PFSK-1 (cell line): ENCODE results near the gene BPIFA3.

ENCODE experiments used
- FOXP2 ChIP-seq: optimal IDR thresholded peaks from 2 replicates; pipeline ENCODE3; 2011; ENCODE audit warnings: borderline replicate concordance, control low read depth, inconsistent platforms; ENCODE audit not compliant: insufficient read depth; ENCODE audit errors: extremely low read length, extremely low read depth
- POLR2AphosphoS5 ChIP-seq: IDR thresholded peaks from 2 replicates; pipeline ENCODE4 v1.6.1; 2012; ENCODE audit warnings: low read depth, mild to moderate bottlenecking, control low read depth, low read length, moderate library complexity
- SIN3A ChIP-seq: IDR thresholded peaks from 2 replicates; pipeline ENCODE4 v1.6.1; 2012; ENCODE audit warnings: mild to moderate bottlenecking, low read length, moderate library complexity, borderline replicate concordance; ENCODE audit not compliant: insufficient read depth
- TAF1 ChIP-seq: IDR thresholded peaks from 2 replicates; pipeline ENCODE4 v1.6.1; 2012; ENCODE audit warnings: low read length, control low read depth, borderline replicate concordance; ENCODE audit not compliant: insufficient read depth
- TF ChIP-seq, protein P1 (sequence below), 2 experiments: IDR thresholded peaks; 2 replicates each; pipeline versions ENCODE4 v1.6.1 to v1.8.0; 2011 to 2012; ENCODE audit warnings: low read depth in 2 of 2, low read length in 2 of 2, control low read depth in 1 of 2, inconsistent platforms in 1 of 2, mild to moderate bottlenecking in 1 of 2, moderate library complexity in 1 of 2; ENCODE audit not compliant: insufficient read depth in 1 of 2

DNA sequence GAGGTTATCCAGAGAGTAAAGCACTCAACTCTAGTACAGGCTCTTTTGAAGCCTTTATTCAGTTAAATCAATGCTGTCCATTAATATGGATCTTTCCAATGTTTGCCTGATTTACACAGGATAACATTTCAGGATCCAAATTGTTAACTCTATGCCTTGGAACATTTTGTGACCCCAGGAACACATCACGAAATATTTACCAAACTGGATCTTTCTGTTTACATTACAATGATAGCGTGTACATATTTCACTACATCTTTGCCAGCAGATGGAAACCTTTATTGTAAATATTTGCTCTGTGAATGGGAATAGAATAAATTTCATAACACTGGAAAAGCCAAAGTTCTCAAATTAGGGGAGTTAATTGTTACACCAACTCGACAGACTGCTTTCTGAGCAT is 25.7 kb upstream of the BPIFA3 start:
- TF ChIP-seq POLR2AphosphoS5 (no peak), TAF1 (no peak), SIN3A (no peak), FOXP2 (no peak)
- TF ChIP-seq, protein P1, sequence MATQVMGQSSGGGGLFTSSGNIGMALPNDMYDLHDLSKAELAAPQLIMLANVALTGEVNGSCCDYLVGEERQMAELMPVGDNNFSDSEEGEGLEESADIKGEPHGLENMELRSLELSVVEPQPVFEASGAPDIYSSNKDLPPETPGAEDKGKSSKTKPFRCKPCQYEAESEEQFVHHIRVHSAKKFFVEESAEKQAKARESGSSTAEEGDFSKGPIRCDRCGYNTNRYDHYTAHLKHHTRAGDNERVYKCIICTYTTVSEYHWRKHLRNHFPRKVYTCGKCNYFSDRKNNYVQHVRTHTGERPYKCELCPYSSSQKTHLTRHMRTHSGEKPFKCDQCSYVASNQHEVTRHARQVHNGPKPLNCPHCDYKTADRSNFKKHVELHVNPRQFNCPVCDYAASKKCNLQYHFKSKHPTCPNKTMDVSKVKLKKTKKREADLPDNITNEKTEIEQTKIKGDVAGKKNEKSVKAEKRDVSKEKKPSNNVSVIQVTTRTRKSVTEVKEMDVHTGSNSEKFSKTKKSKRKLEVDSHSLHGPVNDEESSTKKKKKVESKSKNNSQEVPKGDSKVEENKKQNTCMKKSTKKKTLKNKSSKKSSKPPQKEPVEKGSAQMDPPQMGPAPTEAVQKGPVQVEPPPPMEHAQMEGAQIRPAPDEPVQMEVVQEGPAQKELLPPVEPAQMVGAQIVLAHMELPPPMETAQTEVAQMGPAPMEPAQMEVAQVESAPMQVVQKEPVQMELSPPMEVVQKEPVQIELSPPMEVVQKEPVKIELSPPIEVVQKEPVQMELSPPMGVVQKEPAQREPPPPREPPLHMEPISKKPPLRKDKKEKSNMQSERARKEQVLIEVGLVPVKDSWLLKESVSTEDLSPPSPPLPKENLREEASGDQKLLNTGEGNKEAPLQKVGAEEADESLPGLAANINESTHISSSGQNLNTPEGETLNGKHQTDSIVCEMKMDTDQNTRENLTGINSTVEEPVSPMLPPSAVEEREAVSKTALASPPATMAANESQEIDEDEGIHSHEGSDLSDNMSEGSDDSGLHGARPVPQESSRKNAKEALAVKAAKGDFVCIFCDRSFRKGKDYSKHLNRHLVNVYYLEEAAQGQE (IDR thresholded peaks at IDR 0.05; ENCODE audit: insufficient read depth in 1 of 2, low read depth in 2 of 2, low read length in 2 of 2) = no peak
